Heart left ventricle (tissue), 16 donors: ENCODE data around the gene TMEM184C. TPM values are rescaled to one million over a fixed set of nuclear protein-coding genes. Genes with fewer than 3 reads are reported as not detected.

Experiments
- ATAC-seq, 4 donors: fragments of 200-7000 bp; cut with Tn5 transposase; one replicate each; pipeline ENCODE4 v1.9.1; 2020 to 2022; ENCODE audit warnings: moderate library complexity in 4 of 4, mild to moderate bottlenecking in 3 of 4, moderate number of reproducible peaks in 1 of 4
- DNase-seq, 5 donors: peaks; one replicate each; pipeline ENCODE4 v3.0.0-alpha.2; 2020
- H3K27ac ChIP-seq, 12 donors: fragments of 200-600 bp; sonication (generic) in 4 of 12; one replicate each; pipeline versions ENCODE4 v1.5.0 to v1.8.0; 2016 to 2022; ENCODE audit warnings: mild to moderate bottlenecking in 2 of 12
- H3K27me3 ChIP-seq, 9 donors: fragments of 200-600 bp; sonication (generic) in 2 of 9; one replicate each; pipeline versions ENCODE4 v1.5.1 to v1.8.0; 2016 to 2022; ENCODE audit warnings: mild to moderate bottlenecking in 3 of 9
- H3K36me3 ChIP-seq, 9 donors: fragments of 200-600 bp; sonication (generic) in 2 of 9; one replicate each; pipeline versions ENCODE4 v1.5.0 to v1.8.0; 2018 to 2022; ENCODE audit warnings: mild to moderate bottlenecking in 2 of 9
- H3K4me1 ChIP-seq, 12 donors: fragments of 200-600 bp; sonication (generic) in 4 of 12; one replicate each; pipeline versions ENCODE4 v1.5.0 to v1.8.0; 2016 to 2022; ENCODE audit warnings: mild to moderate bottlenecking in 3 of 12
- H3K4me3 ChIP-seq, 12 donors: fragments of 200-600 bp; sonication (generic) in 4 of 12; one replicate each; pipeline versions ENCODE4 v1.5.0 to v1.8.0; 2017 to 2022; ENCODE audit warnings: mild to moderate bottlenecking in 9 of 12, moderate library complexity in 4 of 12
- H3K9me3 ChIP-seq, 12 donors: fragments of 200-600 bp; sonication (generic) in 4 of 12; one replicate each; pipeline versions ENCODE4 v1.5.0 to v1.8.0; 2016 to 2022; ENCODE audit warnings: mild to moderate bottlenecking in 1 of 12
- CTCF ChIP-seq, 12 donors: fragments of 200-600 bp; sonication (generic) in 4 of 12; IDR thresholded peaks; one replicate each; pipeline versions ENCODE4 v1.5.0 to v1.8.0; 2018 to 2022; ENCODE audit warnings: antibody characterized with exemption in 12 of 12, mild to moderate bottlenecking in 5 of 12
- POLR2A ChIP-seq, 2 donors: fragments of 450-650 bp; IDR thresholded peaks; one replicate each; pipeline ENCODE4 v1.6.1; 2017; ENCODE audit warnings: antibody characterized with exemption in 2 of 2, mild to moderate bottlenecking in 2 of 2, moderate library complexity in 2 of 2
- WGBS, 4 donors: extraction: QIAGEN DNeasy Blood & Tissue Kit in 2 of 4; methylation state at CpG; one replicate each; pipeline versions ENCODE4 v1.1.5 to v1.1.7; 2013 to 2018; 5-methylcytosine and 5-hydroxymethylcytosine counted together
- intact Hi-C, 10 donors: fragments of 100-400 bp; cut with DNase I; formaldehyde crosslinking; loops; one replicate each; pipeline versions ENCODE4 v1.11.1 to v1.14.2; 2022
- polyA plus RNA-seq, 2 donors: library from polyadenylated mRNA; stranded (reverse); fragments of 200-250 nt; gene quantifications; one replicate each; pipeline ENCODE4 v1.2.3, GENCODE V29; 2013
- total RNA-seq, 9 donors: library from RNA; depleted of rRNA in 2 of 9; stranded (reverse); fragments of >200 nt in 2 of 9; fragmentation: NEBNext Ultra II Directional in 3 of 9; extraction: Animal tissue kit (Norgen Biotek cat#: 25700) in 3 of 9; gene quantifications; one replicate each; pipeline versions ENCODE4 v1.1.0 to v1.2.4, GENCODE V29; 2016 to 2023
- donor health status: ischemic (EF 13 %, LVEDD 7.1; RV severe dilation, severe dysfunction).
- donor health status: healthy with polysubstance abuse.
- donor health status: DM: no; HTN: yes; CAD: no.
- donor health status: DM: no; HTN: no; CAD: no.
- donor health status: ischemic (EF 25% LVEDD 6.9; RV normal size, moderate dysfunction).
- donor health status: ischemic (EF 25% LVEDD 5.7; RV mildly dilated, moderate dysfunction).
- donor health status: healthy.
- donor health status: DM: yes; HTN: yes; CAD: no.
- donor health status: ischemic (EF 35%, LVEDD 5.7; RV mildly dilated, moderate dysfunction).
- donor health status: nonischemic (EF 11% LVEDD 7.7; RV severe dilation, severe dysfunction).
- donor health status: DM: yes; HTN: yes; CAD: no.
- donor health status: PGD.
- donor health status: ischemic (EF 29% LVEDD 5.4; RV normal size, mild dysfunction).
- donor health status: nonischemic (EF 23%, LVEDD 6.1; RV moderate dilation, normal function).

TMEM184C gene
- total and polyA plus RNA-seq, 11 donors: 4.2 to 29.4 (median 26.2) TPM

GRCh38 chr4:147605499-147605898, 11.7 kb upstream of the TMEM184C start:
- Histone ChIP-seq H3K27ac (no peak overlapping the region), H3K4me1 (no peaks in the 10 kb centered on the region), H3K27me3 (no peaks in the 10 kb centered on the region), H3K36me3 (no peaks in the 10 kb centered on the region), H3K4me3 (no peak overlapping the region), H3K9me3 (no peaks in the 10 kb centered on the region)
- ATAC-seq (no peak), DNase-seq (no peak)
- intact Hi-C loops: no loop called here
- no peak for TF ChIP-seq POLR2A (IDR thresholded peaks at IDR 0.05)
- TF ChIP-seq CTCF (IDR thresholded peaks at IDR 0.05): no peak

GRCh38 chr4:147607471-147607870, 9.7 kb upstream of the TMEM184C start:
- no peak for ATAC-seq
- 71 to 94% (median 73%) methylated on average over 1 of the region's 1 CpG for WGBS, 4 donors

GRCh38 chr4:147610686-147611085, 6.5 kb upstream of the TMEM184C start:
- no peaks in the 10 kb centered on the region for H3K27me3 ChIP-seq
- intact Hi-C loops: loop anchor here in 1 of 10 donors (10.0 kb wide), 1 partner anchor 254 kb away; no protein-coding TSS in a partner anchor
- 76 to 82% (median 81%) methylated on average over 1 of the region's 1 CpG for WGBS, 4 donors
- H3K4me1 ChIP-seq: no peaks in the 10 kb centered on the region
- H3K4me3 ChIP-seq: no peak overlapping the region
- DNase-seq (no peak), ATAC-seq (no peak)
- TF ChIP-seq CTCF (IDR thresholded peaks at IDR 0.05): no peak
- no peak for TF ChIP-seq POLR2A (IDR thresholded peaks at IDR 0.05)
- no peaks in the 10 kb centered on the region for H3K9me3 ChIP-seq
- no peak overlapping the region for H3K27ac ChIP-seq
- no peaks in the 10 kb centered on the region for H3K36me3 ChIP-seq

More at GRCh38 chr4:147607471-147607870, 9.7 kb upstream of the TMEM184C start:
- no peaks in the 10 kb centered on the region for H3K4me1 ChIP-seq
- no peaks in the 10 kb centered on the region for H3K36me3 ChIP-seq
- H3K4me3 ChIP-seq: no peak overlapping the region
- no peaks in the 10 kb centered on the region for H3K9me3 ChIP-seq
- no peak overlapping the region for H3K27ac ChIP-seq
- DNase-seq: no peak
- TF ChIP-seq CTCF (IDR thresholded peaks at IDR 0.05): no peak
- TF ChIP-seq POLR2A (IDR thresholded peaks at IDR 0.05): no peak
- no peaks in the 10 kb centered on the region for H3K27me3 ChIP-seq
- intact Hi-C loops: no loop called here

GRCh38 chr4:147616849-147617172, 386 bp upstream of the TMEM184C start:
- Histone ChIP-seq H3K4me3 (peak overlapping the region; percentile 60 to 94 (median 86)), H3K36me3 (peaks cover 0 to 15% (median 0%) of the 10 kb centered on the region in 9 donors), H3K9me3 (no peaks in the 10 kb centered on the region), H3K27me3 (no peaks in the 10 kb centered on the region), H3K4me1 (peaks cover 0 to 42% (median 27%) of the 10 kb centered on the region in 12 donors), H3K27ac (peak overlapping the region in 8 of 12 donors; percentile 3 to 87 (median 83))
- DNase-seq (no peak), ATAC-seq (peak in 2 of 4 donors; percentile 4)
- TF ChIP-seq CTCF (IDR thresholded peaks at IDR 0.05) (no peak), POLR2A (IDR thresholded peaks at IDR 0.05) (no peak)
- intact Hi-C loops: loop anchor here in 1 of 10 donors (10.0 kb wide), 1 partner anchor 248 kb away; no protein-coding TSS in a partner anchor
- WGBS, 4 donors: 29 to 34% (median 32%) methylated on average over 6 of the region's 6 CpGs
